ENCODE results near the gene KLK15. TPM values are rescaled to one million over a fixed set of nuclear protein-coding genes. Genes with fewer than 3 reads are reported as not detected.
"Not testable (repeated sequence)": the region's sequence is repeated elsewhere in the genome, so short reads cannot be mapped to it uniquely, and the experiment has no call there.

Gene KLK15
- total RNA-seq, 1 donor from 2014 or later: not detected

DNA sequence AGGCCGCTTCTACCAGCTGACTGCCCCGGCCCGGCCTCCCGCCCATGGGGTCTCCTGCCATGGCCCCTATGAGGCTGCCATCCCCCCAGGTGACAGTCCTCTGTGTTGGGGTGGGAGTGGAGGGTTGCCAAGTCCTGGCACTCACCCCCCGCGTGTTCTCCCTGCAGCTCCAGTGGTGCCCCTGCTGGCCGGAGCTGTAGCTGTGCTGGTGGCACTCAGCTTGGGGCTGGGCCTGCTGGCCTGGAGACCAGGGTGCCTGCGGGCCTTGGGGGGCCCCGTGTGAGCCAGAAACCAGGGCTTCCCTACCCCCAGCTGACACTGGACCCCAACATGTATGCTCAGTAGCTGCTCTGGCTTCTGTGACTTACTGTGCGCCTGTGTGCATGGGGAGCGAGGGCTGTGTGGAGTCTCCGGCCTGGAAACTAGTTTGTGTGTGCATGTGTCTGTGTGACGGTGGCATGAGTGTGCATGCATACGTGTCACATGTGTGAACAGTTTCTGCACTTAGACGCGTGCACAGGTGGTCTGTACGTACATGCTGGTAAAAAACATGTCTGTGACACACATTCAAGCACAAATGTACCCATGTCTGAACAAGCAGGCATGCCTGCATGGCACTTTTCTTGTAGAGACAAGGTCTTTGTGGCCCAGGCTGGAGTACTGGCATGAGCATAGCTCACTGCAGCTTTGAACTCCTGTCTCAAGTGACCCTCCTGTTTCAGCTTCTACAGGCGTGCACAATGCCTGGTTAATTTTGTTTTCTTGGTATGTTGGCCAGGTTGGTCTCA lies 38.3 kb downstream of the KLK15 start:
- DNase-seq: peak; percentile 19

DNA sequence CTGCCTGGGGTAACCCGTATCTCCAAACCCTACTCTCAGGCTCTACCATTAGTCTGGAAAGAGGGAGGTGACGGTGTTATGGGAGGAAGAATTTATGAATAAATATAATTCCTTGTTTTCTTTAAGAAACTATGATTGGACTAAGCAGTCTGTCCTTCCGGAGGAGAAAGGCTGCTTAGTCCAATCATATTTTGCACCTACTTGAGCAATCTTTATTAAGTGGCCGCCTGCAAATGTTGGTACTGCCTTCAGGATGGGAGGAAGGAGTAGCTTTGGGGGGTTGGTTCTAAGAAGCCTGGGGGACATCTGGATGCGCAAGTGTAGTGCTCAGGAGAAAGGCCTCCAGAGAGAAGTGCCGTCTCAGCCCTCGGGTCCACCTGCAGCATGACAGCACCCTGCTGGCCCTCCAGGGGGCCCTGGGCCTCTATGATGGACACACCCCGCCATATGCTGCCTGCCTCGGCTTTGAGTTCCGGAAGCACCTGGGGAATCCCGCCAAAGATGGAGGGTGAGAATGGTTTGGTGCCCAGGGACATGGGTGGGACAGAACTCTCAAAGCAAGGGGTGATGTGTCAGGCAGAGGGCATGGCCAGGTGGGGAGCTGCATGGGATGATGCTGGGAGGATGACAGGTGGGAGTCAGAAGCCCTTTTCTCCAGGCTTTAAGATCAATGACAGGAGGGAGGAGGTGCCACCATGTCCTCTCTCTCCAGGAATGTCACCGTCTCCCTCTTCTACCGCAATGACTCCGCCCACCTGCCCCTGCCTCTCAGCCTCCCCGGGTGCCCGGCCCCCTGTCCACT lies 39.1 kb downstream of the KLK15 start:
- DNase-seq: no peak

DNA sequence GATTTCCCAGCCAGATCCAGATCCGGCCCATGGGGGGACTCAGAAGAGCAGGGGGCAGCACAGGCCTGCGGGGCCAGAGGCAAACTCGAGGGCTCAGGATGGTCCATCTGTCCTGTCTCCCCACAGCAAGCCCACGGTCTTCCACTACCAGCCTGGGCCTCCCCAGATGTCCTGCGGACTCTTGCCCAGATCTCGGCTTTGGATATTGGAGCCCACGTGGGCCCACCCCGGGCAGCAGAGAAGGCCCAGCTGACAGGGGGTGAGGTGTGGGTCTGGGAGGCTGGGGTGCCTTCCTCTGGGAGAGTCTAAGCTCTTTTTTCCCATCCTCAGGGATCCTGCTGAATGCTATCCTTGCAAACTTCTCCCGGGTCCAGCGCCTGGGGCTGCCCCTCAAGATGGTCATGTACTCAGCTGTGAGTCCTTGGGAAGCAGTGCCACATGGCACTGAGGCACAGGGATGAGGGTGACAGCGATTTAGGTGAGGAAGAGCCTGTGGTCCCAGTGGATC lies 39.8 kb downstream of the KLK15 start:
- DNase-seq: no peak

DNA sequence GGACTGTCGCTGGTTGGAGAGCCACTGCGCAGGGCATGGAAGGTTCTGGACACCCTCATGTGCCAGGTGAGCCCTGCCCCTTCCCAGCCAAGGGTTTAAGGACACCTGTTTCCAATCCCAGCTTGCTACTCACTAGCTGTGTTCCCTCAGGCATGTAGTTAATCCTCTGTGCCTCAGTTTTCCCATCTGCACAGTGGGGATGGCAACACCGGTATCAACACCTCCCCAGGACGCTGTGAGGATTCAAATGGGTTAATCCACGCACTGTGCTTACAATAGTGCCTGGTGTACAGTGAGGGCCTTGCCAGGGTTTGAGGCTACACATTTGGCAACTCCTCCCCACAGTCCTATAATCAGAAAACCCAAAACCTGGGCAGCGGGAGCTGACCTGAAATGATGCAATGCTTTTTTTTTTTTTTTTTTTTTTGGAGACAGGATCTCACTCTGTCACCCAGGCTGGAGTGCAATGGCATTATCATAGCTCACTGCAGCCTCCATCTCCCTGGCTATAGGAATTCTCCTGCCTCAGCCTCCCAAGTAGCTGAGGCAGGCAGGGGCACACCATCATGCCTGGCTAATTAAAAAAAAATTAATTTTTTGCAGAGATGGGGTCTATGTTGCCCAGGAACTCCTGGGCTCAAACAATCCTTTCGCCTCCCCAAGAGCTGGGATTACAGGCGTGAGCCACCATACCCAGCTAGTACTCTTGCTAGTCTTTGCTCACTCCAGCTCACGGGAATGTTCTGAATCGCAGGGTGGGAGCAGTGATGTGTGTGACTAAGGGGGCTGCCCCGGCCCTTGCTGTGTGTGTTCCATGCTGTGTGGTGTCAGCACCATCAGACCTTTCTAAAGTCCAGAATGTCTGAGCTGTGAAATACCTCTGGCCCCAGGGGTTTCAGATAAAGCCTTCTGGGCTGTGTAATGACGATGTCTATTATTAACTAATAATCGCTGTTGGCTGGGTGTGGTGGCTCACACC lies 40.8 kb downstream of the KLK15 start:
- DNase-seq: no peak

DNA sequence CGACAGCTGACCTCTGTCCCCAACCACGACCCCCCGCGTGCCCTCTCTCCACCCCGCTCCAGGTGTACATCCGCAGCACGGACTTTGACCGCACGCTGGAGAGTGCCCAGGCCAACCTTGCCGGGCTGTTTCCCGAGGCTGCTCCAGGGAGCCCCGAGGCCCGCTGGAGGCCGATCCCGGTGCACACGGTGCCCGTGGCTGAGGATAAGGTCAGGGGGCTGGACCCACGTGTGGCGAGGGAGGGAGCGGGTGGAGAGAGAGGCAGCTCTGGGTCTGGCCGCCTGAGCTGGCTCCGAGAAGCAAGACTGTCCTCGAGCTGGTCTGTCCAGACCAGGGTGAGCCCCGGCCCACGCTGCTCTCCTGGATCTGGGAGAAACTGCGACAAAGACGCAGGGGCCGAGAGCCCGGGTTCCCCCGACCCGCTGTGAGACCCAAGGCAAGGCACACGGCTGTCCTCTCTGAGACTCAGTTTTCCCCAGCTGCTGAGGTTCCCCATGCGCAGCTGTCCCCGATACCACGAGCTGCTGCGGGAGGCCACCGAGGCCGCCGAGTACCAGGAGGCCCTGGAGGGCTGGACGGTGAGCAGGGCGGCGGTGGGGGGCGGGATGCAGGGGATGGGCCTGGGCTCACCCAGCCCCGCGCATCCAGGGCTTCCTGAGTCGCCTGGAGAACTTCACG lies 41.6 kb downstream of the KLK15 start:
- no peak for DNase-seq

DNA sequence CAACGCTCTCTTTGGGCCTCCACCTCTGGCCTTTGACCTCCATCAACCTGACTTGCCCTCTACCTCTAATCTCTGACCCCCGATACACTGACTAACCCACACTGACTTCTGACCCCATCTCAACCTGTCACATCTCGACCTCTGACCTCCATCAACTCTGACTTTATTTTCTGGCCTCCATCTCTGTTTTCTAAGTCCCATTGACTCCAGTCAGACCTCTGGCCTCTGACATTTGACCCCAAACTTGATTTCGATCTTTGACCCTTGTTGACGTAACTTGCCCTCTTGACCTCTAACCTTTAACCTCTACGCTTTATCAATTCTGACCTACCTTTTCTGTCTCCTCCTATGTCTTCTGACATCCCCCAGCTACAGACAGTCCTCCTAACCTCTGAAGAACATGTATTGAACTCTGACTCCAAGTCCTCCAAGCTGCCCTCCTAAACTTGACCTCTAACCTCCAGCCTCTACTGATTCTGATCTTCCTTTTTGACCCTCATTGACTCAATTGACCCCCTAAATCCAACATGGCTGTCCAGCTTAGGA lies 42.4 kb downstream of the KLK15 start:
- no peak for DNase-seq

DNA sequence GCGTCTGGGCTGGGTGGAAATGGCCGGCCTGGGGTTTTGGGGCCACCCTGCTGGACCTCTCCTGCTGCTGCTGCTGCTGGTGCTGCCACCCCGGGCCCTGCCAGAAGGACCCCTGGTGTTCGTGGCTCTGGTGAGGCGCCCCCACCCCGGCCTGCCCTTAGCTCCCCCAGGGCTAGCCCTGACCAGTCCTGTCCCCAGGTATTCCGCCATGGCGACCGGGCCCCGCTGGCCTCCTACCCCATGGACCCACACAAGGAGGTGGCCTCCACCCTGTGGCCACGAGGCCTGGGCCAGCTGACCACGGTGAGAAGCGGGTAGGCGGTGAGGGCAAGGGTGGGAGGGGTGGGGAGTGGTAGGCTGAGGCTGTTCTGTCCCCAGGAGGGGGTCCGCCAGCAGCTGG lies 43.0 kb downstream of the KLK15 start, which contains the start of gene ACP4:
ACP4 (plus strand) TSS at position 20 of the 400 bp plus-strand sequence; CDS start at position 20, 0 bp downstream.
- no peak for DNase-seq

DNA sequence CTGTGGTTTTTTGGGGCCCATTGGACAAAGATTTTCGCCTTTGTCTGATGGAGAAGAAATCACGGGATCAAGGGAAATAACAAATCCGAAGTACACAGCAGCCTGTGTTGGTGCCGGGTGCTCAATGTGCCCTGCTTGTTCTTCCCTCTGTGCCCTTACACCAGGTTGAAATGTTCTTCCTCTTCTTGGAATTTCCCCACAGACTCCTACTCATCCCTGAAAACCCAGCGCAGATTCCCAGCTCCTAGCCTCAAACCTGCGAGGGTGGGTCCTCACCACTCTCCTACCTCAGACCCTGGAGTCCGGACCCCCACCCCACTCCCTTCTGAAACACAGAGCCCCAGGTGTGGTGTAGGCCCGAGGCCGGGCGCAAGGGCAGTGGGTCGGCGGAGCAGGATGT lies 48.0 kb downstream of the KLK15 start:
- no peak for DNase-seq

DNA sequence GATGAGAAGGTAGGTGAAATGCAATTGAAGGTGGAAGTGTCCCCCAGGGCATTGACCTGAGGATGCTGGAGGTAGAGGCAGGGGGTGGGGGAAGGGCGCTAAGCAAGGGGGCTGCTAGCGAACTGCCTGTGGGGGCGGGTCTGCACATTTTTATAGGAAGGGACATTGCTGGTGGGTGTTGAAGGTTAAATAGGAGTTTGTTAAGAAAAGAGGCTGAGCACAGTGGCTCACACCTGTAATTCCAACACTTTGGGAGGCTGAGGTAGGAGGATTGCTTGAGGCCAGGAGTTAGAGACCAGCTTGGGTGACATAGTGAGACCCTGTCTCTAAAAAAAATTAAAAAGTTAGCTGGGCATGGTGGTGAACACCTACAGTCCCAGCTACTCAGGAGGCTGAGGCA lies 48.7 kb downstream of the KLK15 start:
- DNase-seq: no peak

DNA sequence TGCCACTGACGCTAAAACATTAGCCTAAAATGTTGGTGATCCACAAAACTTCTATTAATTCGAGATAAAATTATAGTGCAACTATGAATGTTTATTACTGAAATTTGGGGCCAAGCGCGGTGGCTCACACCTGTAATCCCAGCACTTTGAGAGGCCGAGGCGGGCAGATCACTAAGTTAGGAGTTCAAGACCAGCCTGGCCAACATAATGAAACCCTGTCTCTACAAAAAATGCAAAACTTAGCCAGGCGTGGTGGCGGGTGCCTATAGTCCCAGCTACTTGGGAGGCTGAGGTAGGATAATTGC lies 49.6 kb downstream of the KLK15 start:
- DNase-seq: not testable (repeated sequence)

DNA sequence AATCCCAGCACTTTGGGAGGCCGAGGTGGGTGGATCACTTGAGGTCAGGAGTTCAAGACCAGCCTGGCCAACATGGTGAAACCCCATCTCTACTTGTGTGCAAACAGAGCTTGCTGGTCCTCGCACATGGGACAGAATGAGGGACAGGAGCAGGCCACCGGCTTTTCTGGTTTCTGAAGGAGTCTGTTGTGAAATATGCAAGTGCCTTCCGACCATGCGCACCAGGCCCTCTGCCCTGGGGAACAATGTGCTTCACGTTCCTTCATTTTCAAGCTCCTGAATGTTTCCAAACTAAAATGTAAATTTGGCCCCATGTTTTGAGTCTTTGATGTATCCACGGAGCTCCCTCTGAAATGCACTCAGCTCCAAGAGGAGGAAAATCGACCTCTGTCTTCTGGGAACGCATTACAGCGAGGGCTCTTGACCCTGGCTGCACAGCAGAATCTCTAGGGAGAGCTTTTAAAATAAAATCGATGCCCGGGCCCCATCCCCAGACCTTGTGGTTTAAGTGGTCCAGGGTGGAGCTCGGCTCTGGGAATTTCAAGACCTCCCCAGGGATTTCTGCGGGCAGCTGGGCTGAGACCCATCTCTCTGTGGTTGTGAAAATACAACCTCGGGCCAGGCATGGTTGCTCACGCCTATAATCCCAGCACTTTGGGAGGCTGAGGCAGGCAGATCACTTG lies 52.5 kb downstream of the KLK15 start:
- no peak for DNase-seq

DNA sequence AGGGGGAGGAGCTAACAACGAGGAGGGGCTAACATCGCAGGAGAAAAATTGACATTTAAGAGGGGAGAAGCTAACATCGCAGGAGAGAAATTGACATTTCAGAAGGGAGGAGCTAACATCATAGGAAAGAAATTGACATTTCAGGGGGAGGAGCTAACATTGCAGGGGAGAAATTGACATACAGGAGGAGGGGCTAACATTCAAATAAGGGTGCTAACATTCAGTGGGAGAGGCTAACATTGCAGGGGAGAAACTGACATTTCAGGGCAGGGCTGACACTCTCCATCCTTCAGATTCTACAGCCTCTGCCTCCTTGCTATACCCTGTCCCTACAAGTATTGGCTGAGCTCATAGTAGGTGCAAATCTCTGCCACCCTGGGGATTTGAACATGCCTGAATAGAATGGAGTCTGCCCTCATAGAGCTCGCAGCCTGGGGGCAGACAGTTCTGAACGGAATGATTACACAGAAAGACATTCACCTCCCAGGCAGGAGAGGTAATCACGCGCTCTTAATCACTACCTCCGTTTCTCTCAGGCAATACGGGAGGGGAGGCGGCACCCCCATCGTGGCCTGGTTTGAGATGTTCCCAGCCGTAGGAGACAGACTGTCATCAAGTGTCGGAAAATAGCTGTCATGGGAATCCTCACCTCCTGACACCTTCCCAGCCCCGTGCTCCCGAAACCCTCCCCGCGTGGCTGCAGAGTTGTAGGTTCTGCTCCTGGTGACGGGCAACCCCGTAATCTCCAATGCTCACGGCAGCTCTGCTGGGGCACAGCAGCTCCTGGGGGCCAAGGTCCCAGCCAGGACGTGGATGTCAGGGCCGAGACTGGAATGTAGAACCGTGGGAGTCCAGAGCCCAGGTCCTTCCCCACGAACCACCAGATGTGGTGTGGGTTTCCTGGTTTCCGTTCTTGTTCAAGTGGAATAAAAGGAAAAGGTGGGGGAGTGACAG lies 53.6 kb downstream of the KLK15 start:
- DNase-seq: no peak

DNA sequence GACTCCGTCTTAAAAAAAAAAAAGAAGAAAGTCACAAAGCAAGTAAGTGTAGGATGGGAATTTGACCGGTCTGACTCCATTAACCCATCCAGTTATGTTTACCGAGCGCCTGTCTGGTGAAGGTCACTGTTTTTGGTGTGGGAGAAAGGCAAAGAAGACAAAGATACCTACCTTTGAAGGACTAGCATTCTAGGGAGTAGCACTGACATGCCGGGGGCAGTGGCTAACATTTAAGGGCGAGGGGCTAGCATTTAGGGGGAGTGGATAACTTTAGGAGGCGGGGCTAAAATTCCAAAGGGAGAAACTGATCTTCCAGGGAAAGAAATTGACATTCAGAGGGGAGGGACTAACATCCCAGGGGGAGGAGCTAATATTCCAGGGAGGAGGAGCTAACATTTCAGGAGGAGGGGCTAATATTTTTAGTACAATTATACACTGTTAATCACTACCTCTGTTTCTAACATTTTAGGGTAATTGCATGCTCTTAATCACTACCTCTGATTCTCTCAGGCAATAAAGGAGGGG lies 54.4 kb downstream of the KLK15 start:
- DNase-seq: no peak

DNA sequence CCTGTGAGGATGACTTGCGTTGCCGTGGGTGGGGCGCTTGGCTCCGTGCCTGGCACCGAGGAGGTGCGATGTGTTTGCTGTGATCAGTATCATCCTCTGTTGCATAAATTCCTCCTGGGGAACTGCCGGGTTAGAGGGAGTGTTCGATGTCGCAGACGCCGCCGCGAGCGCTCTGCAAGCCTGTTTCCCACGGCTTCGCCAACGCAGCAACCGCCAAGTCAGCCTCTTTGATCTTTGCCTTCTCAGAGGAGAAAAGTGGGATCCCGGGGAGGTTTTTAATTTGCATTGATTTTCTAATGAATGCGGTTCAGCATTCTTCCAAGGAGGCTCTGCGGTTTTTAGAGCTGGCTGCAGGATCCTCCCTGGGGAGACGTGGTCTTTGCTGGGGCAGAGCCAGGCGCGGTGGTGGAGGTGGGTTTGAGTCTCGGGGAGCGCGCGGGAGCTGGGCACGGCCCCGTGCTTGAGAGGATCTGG lies 55.5 kb downstream of the KLK15 start:
- DNase-seq: no peak

DNA sequence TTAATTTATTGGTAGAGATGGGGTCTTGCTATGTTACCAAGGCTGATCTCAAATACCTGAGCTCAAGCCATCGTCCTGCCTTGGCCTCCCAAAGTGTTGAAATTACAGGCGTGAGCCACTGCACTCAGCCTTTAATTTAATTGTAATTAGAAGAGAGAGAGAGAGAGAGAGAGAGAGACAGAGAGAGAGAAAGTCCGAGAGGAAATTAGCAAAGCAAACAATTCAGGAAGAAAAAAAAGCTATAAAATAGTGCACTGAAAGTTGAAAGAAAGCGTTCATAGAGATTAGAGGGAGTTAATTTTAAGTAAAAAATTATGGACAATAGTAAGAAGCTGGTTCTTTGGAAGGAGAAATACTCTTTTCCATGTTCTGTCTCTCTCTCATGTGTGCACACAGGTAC lies 56.1 kb downstream of the KLK15 start:
- DNase-seq: no peak

DNA sequence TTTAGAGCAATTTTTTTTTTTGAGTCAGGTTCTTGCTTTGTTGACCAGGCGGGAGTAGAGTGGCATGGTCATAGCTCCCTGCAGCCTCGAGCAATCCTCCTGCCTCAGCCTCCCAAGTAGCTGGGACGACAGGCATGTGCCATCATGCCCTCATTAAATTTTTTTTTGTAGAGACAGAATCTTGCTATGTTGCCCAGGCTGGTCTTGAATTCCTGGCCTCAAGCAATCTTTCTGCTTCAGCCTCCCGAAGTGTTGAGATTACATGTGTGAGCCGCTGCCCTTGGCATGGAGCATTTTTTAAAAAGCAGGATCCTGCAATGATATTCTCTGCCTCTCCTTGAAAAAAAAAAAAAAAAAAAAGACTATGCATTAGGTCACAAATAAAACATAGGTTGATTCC lies 57.2 kb downstream of the KLK15 start:
- DNase-seq: no peak
